Activated CD4-positive, alpha-beta memory T cell treated with anti-CD3 and anti-CD28 coated beads for 36 hours (primary cell): ENCODE measurements around the gene SUSD3. TPM values are rescaled to one million over a fixed set of nuclear protein-coding genes. Genes with fewer than 3 reads are reported as not detected.
"Not testable (repeated sequence)": the region's sequence is repeated elsewhere in the genome, so short reads cannot be mapped to it uniquely, and the experiment has no call there.

Experiments
- CTCF ChIA-PET: fragments of 350-600 bp; sonication (Branson Sonifier 250); formaldehyde crosslinking; loops from one replicate; lab custom pipeline; 2021; ENCODE audit warnings: antibody characterized with exemption, inconsistent platforms; lab: Charles Lee
- POLR2A ChIA-PET: fragments of 350-600 bp; sonication (Branson Sonifier 250); formaldehyde crosslinking; loops from one replicate; lab custom pipeline; 2021; ENCODE audit warnings: antibody characterized with exemption; lab: Charles Lee
- DNase-seq: peaks from one replicate; pipeline ENCODE4 v3.0.0-alpha.2; 2020
- H3K27ac Mint-ChIP-seq: one replicate; pipeline ENCODE4 v1.8.0; 2021; ENCODE audit warnings: mixed read lengths
- H3K27me3 Mint-ChIP-seq: one replicate; pipeline ENCODE4 v1.8.0; 2021; ENCODE audit warnings: mixed read lengths
- H3K36me3 Mint-ChIP-seq: one replicate; pipeline ENCODE4 v1.8.0; 2021; ENCODE audit warnings: mixed read lengths
- H3K4me1 Mint-ChIP-seq: one replicate; pipeline ENCODE4 v1.8.0; 2021; ENCODE audit warnings: low read depth, mixed read lengths
- H3K4me3 Mint-ChIP-seq: one replicate; pipeline ENCODE4 v1.8.0; 2021; ENCODE audit warnings: mild to moderate bottlenecking, mixed read lengths
- H3K9me3 Mint-ChIP-seq: one replicate; pipeline ENCODE4 v1.8.0; 2021; ENCODE audit warnings: mixed read lengths
- intact Hi-C: fragments of 100-400 bp; cut with micrococcal nuclease; formaldehyde crosslinking; loops from one replicate; pipeline ENCODE4 v1.15.1; 2023
- total RNA-seq, 2 experiments: library from RNA; stranded (reverse); gene quantifications; one replicate each; pipeline ENCODE4 v1.2.3, GENCODE V29; 2021

SUSD3 gene
- 10 to 100 TPM; 67.0 to 72.8 TPM for total RNA-seq

- DNase-seq = peak; percentile 82
- CTCF ChIA-PET = interaction anchor here (1.5 kb wide), 1 partner anchor 50 kb away, joined by 9 read pairs; no protein-coding TSS in a partner anchor
- peak within 1 kb of the TSS; percentile 99 for H3K27ac Mint-ChIP-seq
- intact Hi-C loops = no loop called here
- H3K4me3 Mint-ChIP-seq = peak within 1 kb of the TSS; percentile 90
- H3K36me3 Mint-ChIP-seq = peaks cover 9% of the 10 kb centered on the region
- H3K27me3 Mint-ChIP-seq = no peaks in the 10 kb centered on the region
- POLR2A ChIA-PET = interaction anchor here (0.6 to 1.5 kb wide), 6 partner anchors 24 to 98 kb away, joined by 3 to 9 read pairs (median 4); no protein-coding TSS in a partner anchor
- peaks cover 44% of the 10 kb centered on the region for H3K4me1 Mint-ChIP-seq
- H3K9me3 Mint-ChIP-seq = no peaks in the 10 kb centered on the region
Measured at GRCh38 chr9:93058355-93059010, at the start of gene SUSD3. Gene SUSD3, plus strand, starts transcription at chr9:93058701. Its CDS starts 42 bp downstream, at chr9:93058743.

GRCh38 chr9:93009337-93010015 lies 49.0 kb upstream of the SUSD3 start:
- Mint-ChIP-seq H3K4me1 (peaks cover 12% of the 10 kb centered on the region), H3K27ac (no peak overlapping the region), H3K4me3 (no peak overlapping the region), H3K27me3 (no peaks in the 10 kb centered on the region), H3K9me3 (no peaks in the 10 kb centered on the region), H3K36me3 (peaks cover 37% of the 10 kb centered on the region)
- intact Hi-C loops = no loop called here
- ChIA-PET POLR2A (no interaction called here), CTCF (no interaction called here)
- DNase-seq = no peak

- no peaks in the 10 kb centered on the region for H3K27me3 Mint-ChIP-seq
- POLR2A ChIA-PET = no interaction called here
- peaks cover 35% of the 10 kb centered on the region for H3K36me3 Mint-ChIP-seq
- peaks cover 10% of the 10 kb centered on the region for H3K4me1 Mint-ChIP-seq
- DNase-seq = no peak
- H3K9me3 Mint-ChIP-seq = no peaks in the 10 kb centered on the region
- no peak overlapping the region for H3K4me3 Mint-ChIP-seq
- intact Hi-C loops = no loop called here
- CTCF ChIA-PET = no interaction called here
- H3K27ac Mint-ChIP-seq = no peak overlapping the region
Measured at GRCh38 chr9:93010056-93010455, 48.4 kb upstream of the SUSD3 start.

DNA sequence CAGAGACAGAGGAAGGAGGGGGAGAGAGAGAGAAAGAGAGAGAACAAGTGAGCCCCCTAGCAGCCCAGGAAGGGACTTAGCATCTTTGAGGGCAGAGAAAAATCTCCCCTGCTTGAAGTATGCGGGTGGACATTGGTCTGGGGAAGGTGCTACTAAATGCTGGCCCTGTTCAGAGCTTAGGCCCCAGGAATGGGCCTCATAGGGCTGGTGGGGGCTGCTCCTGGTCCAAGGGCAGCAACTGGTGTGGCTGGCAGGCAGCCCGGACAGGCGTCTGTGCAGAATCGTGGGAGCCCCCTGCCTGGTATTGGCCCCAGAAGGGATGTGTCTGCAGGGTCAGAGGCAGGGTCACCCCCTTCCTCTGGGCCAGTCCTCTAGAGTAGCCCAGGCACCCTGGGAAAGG lies 47.8 kb upstream of the SUSD3 start:
- no peak for DNase-seq
- CTCF ChIA-PET = no interaction called here
- POLR2A ChIA-PET = no interaction called here
- peaks cover 10% of the 10 kb centered on the region for H3K4me1 Mint-ChIP-seq
- H3K9me3 Mint-ChIP-seq = no peaks in the 10 kb centered on the region
- peaks cover 37% of the 10 kb centered on the region for H3K36me3 Mint-ChIP-seq
- H3K4me3 Mint-ChIP-seq = no peak overlapping the region
- no peaks in the 10 kb centered on the region for H3K27me3 Mint-ChIP-seq
- H3K27ac Mint-ChIP-seq = no peak overlapping the region
- intact Hi-C loops = no loop called here

- Mint-ChIP-seq H3K4me1 (peaks cover 10% of the 10 kb centered on the region), H3K27ac (no peak overlapping the region), H3K36me3 (peaks cover 35% of the 10 kb centered on the region), H3K27me3 (no peaks in the 10 kb centered on the region), H3K4me3 (no peak overlapping the region), H3K9me3 (no peaks in the 10 kb centered on the region)
- intact Hi-C loops = no loop called here
- ChIA-PET POLR2A (no interaction called here), CTCF (no interaction called here)
- DNase-seq = no peak
Measured at GRCh38 chr9:93011114-93011513, 47.4 kb upstream of the SUSD3 start.

- no peak for DNase-seq
- H3K27me3 Mint-ChIP-seq = no peaks in the 10 kb centered on the region
- H3K4me1 Mint-ChIP-seq = peaks cover 9% of the 10 kb centered on the region
- peak overlapping the region; percentile 52 for H3K27ac Mint-ChIP-seq
- no peak overlapping the region for H3K4me3 Mint-ChIP-seq
- intact Hi-C loops = no loop called here
- H3K36me3 Mint-ChIP-seq = peaks cover 31% of the 10 kb centered on the region
- ChIA-PET CTCF (interaction anchor here (4.8 kb wide), 1 partner anchor 10 kb away, joined by 23 read pairs; no protein-coding TSS in a partner anchor), POLR2A (interaction anchor here (2.3 kb wide), 1 partner anchor 11 kb away, joined by 9 read pairs; no protein-coding TSS in a partner anchor)
- no peaks in the 10 kb centered on the region for H3K9me3 Mint-ChIP-seq
Measured at GRCh38 chr9:93012963-93013855, 45.3 kb upstream of the SUSD3 start.

GRCh38 chr9:93013856-93014582 lies 44.5 kb upstream of the SUSD3 start:
- peak overlapping the region; percentile 71 for H3K27ac Mint-ChIP-seq
- H3K36me3 Mint-ChIP-seq = peaks cover 28% of the 10 kb centered on the region
- H3K4me3 Mint-ChIP-seq = no peak overlapping the region
- no peaks in the 10 kb centered on the region for H3K27me3 Mint-ChIP-seq
- intact Hi-C loops = no loop called here
- CTCF ChIA-PET = interaction anchor here (1.1 to 4.8 kb wide), 2 partner anchors 11 to 50 kb away, joined by 3 to 23 read pairs; no protein-coding TSS in a partner anchor
- no peak for DNase-seq
- peaks cover 6% of the 10 kb centered on the region for H3K4me1 Mint-ChIP-seq
- POLR2A ChIA-PET = interaction anchor here (2.3 kb wide), 1 partner anchor 11 kb away, joined by 9 read pairs; no protein-coding TSS in a partner anchor
- H3K9me3 Mint-ChIP-seq = no peaks in the 10 kb centered on the region

GRCh38 chr9:93015190-93015589 lies 43.3 kb upstream of the SUSD3 start:
- DNase-seq, intact Hi-C loops, H3K4me3 Mint-ChIP-seq, H3K27me3 Mint-ChIP-seq, H3K27ac Mint-ChIP-seq, H3K9me3 Mint-ChIP-seq: not testable (repeated sequence)
- ChIA-PET POLR2A (interaction anchor here (1.5 kb wide), 1 partner anchor 49 kb away, joined by 3 read pairs; no protein-coding TSS in a partner anchor), CTCF (interaction anchor here (1.1 to 4.8 kb wide), 3 partner anchors 10 to 49 kb away, joined by 3 to 23 read pairs (median 4); no protein-coding TSS in a partner anchor)
- Mint-ChIP-seq H3K36me3 (peaks cover 29% of the 10 kb centered on the region), H3K4me1 (peaks cover 11% of the 10 kb centered on the region)

- no peaks in the 10 kb centered on the region for H3K9me3 Mint-ChIP-seq
- H3K4me1 Mint-ChIP-seq = peaks cover 24% of the 10 kb centered on the region
- intact Hi-C loops = no loop called here
- no peak overlapping the region for H3K4me3 Mint-ChIP-seq
- ChIA-PET POLR2A (no interaction called here), CTCF (no interaction called here)
- H3K27ac Mint-ChIP-seq = no peak overlapping the region
- H3K36me3 Mint-ChIP-seq = peaks cover 40% of the 10 kb centered on the region
- peak; percentile 6 for DNase-seq
- H3K27me3 Mint-ChIP-seq = no peaks in the 10 kb centered on the region
Measured at GRCh38 chr9:93017621-93018020, 40.9 kb upstream of the SUSD3 start.

- peaks cover 41% of the 10 kb centered on the region for H3K36me3 Mint-ChIP-seq
- no peaks in the 10 kb centered on the region for H3K27me3 Mint-ChIP-seq
- peak; percentile 7 for DNase-seq
- intact Hi-C loops = no loop called here
- POLR2A ChIA-PET = interaction anchor here (1.1 kb wide), 1 partner anchor 87 kb away, joined by 3 read pairs; no protein-coding TSS in a partner anchor
- peaks cover 44% of the 10 kb centered on the region for H3K4me1 Mint-ChIP-seq
- H3K9me3 Mint-ChIP-seq = no peaks in the 10 kb centered on the region
- peak overlapping the region; percentile 85 for H3K27ac Mint-ChIP-seq
- CTCF ChIA-PET = interaction anchor here (2.2 kb wide), 1 partner anchor 17 kb away, joined by 12 read pairs; no protein-coding TSS in a partner anchor
- H3K4me3 Mint-ChIP-seq = no peak overlapping the region
Measured at GRCh38 chr9:93020151-93020550, 38.4 kb upstream of the SUSD3 start.
